Measurements from ENCODE around the gene HIRA.
"Not testable (repeated sequence)": the region's sequence is repeated elsewhere in the genome, so short reads cannot be mapped to it uniquely, and the experiment has no call there.

HIRA gene

DNA sequence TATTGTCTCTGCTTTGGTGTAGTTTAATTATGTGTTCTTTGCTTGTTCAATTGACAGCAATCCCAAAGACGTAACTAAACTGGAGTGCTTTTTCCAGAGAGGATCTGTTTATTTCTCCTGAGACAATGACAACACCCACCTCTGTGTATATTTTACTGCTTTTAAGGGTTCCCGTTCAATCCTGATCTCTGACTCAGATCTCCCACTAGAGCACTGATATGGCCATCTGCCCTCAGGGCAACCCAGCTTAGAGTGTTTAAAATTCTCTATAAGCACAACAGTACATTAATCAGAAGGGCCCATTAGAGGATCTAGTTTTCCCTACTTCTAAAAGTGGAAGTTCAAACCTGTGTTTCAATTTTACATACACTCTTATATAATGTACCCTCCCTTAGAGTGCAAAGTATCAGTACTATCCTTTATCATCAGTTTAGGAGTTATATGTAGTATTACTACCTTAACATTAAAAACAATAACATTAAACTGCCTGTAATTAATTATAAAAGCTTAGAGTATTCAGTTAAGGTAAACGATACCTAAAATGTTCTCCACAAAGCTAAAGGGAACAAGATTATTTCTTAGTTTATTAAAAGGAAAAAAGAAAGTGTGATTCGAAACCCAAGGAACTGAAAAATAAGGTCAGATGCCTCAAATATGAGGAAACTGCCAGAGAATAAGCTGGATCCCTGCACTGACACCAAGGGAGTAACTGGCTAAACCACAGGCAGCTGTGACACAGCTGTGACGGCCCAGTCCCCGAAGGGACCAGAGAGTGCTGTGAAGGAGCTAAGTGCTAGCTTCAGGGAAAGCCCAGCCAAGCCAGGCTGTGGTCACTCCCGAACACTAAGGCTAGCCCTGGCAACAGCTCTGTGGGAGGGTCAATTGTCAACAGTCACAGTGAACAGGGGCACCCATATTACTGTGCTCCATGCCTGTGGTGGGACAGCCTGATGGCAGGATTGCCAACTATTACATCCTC, 32.2 kb upstream of the HIRA start:
- no peak for FAIRE-seq

DNA sequence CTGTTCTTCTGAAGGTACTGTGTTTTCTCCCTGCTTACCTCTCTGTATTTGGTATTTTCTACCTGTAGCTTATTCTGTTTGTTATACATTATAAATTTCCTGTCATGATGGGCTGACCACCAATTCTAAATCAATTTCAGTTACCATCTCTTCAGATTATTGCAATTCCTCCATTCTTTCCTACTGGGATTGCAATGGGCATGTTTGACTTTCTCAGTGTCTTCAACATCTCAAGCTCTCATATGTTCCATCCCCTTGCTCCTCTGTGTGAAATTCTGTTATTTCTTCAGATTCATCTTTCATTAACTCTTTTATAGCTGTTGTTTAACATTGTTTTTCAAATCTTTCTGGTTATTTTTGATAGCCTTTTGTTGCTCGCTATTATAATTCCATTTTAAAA, 31.5 kb upstream of the HIRA start:
- FAIRE-seq, result no peak

- FAIRE-seq, result peak; percentile 68
These were observed 30.0 kb upstream of the HIRA start for GRCh38 chr22:19461506-19461905.

DNA sequence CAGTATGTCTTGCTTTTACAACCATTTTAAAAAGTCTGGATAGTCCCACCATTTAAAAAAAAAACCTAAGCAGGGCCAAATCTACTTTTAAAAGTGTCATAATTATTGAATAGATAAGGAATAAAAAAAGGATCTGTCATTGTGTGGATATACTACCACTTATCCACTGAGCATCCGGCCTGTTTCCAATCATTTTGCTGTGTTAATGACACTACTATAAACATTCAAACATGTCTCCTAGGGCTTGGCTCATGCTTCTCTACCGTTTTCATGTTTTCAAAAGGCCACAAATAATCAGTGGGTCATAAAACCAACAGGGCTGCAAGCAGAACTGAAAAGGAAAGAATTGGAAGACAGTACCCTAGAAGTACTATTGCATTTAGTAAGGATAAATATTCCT, 28.5 kb upstream of the HIRA start:
- no peak for FAIRE-seq

DNA sequence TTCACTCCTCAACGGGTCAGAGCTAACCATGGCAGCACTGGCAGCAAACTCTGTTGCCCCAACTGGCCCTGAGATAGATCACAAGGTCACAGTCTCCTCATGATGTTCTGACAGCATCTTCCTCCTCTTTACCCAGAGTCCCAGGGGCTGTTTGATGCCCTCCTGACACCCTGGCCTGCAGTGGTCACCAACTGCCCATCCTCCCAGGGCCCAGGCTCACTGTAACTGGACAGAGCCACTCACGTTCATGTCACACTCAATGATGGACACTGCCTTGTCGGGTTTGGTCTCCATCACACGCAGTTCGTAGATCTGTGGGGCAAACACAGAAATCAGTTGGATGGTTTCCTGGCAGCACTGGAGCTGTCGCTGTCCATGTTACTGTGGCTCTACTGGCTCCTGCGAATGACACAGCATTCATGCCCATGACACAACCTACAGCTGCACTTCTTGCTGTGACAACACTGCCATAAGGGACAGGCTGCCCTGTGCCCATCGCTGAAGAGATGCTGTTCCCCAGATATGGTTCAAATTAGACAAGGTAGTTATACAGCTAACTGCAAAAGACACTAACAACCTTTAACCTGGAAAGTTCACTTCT, 26.4 kb upstream of the HIRA start:
- FAIRE-seq, result no peak

GRCh38 chr22:19456541-19456940, 25.0 kb upstream of the HIRA start:
- no peak for FAIRE-seq

- FAIRE-seq, result no peak
These were observed 24.2 kb upstream of the HIRA start for GRCh38 chr22:19455585-19456370.

- FAIRE-seq, result no peak
These were observed 23.5 kb upstream of the HIRA start for GRCh38 chr22:19455033-19455432.

GRCh38 chr22:19454156-19454555, 22.6 kb upstream of the HIRA start:
- no peak for FAIRE-seq

DNA sequence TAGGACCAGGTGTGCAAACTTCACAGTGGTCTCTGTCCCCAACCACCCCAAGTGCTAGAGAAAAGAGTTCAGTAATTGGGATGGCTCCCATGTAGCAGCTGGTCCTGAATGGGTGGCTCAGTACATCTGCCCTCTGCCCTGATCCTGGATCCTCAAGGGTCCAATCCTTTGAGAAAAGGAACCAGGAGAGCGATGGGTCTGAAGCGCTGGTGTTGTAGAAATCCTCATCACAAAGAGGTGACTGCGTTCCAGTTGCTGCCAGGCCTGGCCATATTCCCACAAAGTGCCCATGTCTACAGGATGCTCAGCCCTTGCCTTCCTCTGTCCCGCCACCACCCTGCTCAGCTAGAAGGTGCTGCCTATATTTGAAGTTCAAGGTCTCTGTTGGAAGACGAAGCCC, 22.2 kb upstream of the HIRA start:
- no peak for FAIRE-seq

DNA sequence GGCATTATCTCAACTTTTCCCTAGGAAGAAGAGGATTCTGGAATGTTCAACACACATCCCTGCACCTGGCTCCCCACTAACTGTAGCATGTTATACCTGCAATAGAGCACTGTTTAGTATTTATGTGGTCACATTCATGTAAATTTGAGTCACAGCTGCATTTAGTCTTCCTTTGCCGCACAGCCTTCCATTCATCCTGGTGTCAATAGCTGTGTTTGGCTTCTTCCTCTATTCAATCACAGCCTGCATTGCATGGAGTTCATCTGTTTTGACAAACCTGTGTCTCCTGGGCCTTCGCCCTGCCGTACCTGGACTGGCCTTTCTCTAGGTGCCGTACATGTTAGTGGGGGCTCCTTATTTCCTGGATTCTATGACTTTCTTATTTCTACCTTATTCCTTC, 20.0 kb upstream of the HIRA start:
- FAIRE-seq, result no peak

- no peak for FAIRE-seq
These were observed 19.0 kb upstream of the HIRA start for GRCh38 chr22:19450363-19451175.

GRCh38 chr22:19449422-19449767, 17.9 kb upstream of the HIRA start:
- no peak for FAIRE-seq

DNA sequence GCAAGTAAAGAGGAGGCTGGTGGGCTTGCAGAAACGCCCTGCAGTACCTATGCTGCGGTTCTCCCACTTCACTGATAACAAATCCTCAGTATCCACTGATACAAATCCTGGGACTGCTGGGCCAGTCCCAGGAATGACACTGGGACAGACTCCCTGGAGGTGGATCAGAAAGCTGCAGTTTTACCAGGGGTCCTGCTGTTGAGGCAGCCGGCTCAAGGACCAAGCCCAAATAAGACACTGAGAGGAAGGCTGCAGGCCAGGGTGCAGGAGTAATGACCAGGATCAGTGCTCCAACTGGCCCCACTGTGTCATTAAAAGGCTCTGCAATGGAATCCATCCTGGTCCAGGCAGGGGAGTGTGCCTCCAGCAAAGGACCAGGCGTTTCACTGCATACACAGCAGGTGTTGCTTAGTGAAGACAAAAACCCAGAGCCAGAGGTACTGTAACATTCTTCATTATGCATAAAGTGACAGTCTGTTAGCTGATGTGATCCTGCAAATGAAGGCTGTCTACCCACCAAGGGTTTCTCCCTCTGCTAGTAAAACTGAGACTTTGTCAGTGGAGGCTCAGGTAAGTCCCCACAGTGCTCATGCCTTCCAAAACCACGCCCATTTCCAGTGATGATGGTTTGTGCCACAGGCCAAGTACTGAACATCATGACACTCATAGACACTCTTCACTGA, 17.3 kb upstream of the HIRA start:
- FAIRE-seq, result no peak

- no peak for FAIRE-seq
These were observed 16.6 kb upstream of the HIRA start for GRCh38 chr22:19448076-19448607.

GRCh38 chr22:19447330-19448075, 16.0 kb upstream of the HIRA start, which contains the start of gene C22orf39:
C22orf39 (minus strand) TSS chr22:19447711; CDS start chr22:19447688, 23 bp downstream.
- FAIRE-seq, result peak; percentile 33

- FAIRE-seq, result no peak
These were observed 15.2 kb upstream of the HIRA start for GRCh38 chr22:19446603-19447329.

DNA sequence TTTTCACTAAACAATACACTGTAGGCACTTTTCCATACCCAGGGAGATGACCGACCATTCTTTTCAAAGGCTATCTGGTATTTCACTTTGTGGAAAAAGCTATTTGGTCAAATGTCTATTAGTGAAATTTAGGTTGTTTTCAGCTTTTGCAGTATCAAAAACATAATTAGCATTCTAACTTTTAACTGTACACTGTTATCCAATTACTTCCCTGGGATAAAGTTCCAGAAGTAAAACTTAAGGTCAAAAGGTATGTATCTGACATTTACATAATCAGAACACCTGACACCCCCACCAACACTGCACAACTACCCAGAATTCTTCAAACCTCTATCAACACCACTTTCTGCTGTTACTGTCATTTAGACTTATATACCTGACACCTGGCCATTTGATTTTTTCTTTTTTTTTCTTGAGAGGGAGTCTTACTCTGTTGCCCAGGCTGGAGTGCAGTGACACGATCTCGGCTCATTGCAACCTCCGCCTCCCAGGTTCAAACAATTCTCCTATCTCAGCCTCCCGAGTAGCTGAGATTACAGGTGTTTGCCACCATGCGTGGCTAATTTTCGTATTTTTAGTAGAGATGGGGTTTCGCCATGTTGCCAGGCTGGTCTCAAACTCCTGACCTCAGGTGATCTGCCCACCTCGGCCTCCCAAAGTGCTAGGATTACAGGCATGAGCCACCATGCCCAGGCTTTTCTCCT, 13.9 kb upstream of the HIRA start:
- FAIRE-seq, result not testable (repeated sequence)

GRCh38 chr22:19443544-19444211, 12.1 kb upstream of the HIRA start:
- FAIRE-seq, result no peak
